CD14-positive monocyte (primary cell): ENCODE measurements around the gene PTCH2. TPM values are rescaled to one million over a fixed set of nuclear protein-coding genes. Genes with fewer than 3 reads are reported as not detected.

Source experiments
- DNase-seq, 3 donors: peaks; one replicate each; pipeline ENCODE4 v3.0.0-alpha.2; 2011 to 2022
- H2AFZ ChIP-seq: 2 replicates; pipeline ENCODE4 v1.6.0; 2012; ENCODE audit warnings: mild to moderate bottlenecking, low read depth, low read length, inconsistent platforms; ENCODE audit not compliant: insufficient read depth, poor library complexity, severe bottlenecking
- H3K27ac ChIP-seq, 2 donors: 1 replicate in 1 of 2; 2 replicates in 1 of 2; pipeline ENCODE4 v1.5.1; 2012 to 2013; ENCODE audit warnings: low read length in 2 of 2, control low read depth in 1 of 2, inconsistent platforms in 1 of 2, low read depth in 1 of 2, mild to moderate bottlenecking in 1 of 2
- H3K27me3 ChIP-seq, 2 donors: one replicate each; pipeline versions ENCODE4 v1.6.0 to v1.6.1; 2011 to 2013; ENCODE audit warnings: low read length in 2 of 2; ENCODE audit not compliant: control insufficient read depth in 2 of 2, insufficient read depth in 2 of 2
- H3K36me3 ChIP-seq, 2 donors: replicated peaks in 1 of 2; 1 replicate in 1 of 2; 2 replicates in 1 of 2; pipeline versions ENCODE4 v1.5.1 to v1.6.1; 2012 to 2013; ENCODE audit warnings: low read length in 2 of 2, control low read depth in 1 of 2, inconsistent platforms in 1 of 2, mild to moderate bottlenecking in 1 of 2; ENCODE audit not compliant: insufficient read depth in 2 of 2, control insufficient read depth in 1 of 2
- H3K4me1 ChIP-seq, 2 donors: 1 replicate in 1 of 2; 2 replicates in 1 of 2; pipeline versions ENCODE4 v1.5.1 to v1.6.1; 2012 to 2013; ENCODE audit warnings: low read length in 2 of 2, control low read depth in 1 of 2, inconsistent platforms in 1 of 2, mild to moderate bottlenecking in 1 of 2, moderate library complexity in 1 of 2; ENCODE audit not compliant: insufficient read depth in 2 of 2, control insufficient read depth in 1 of 2
- H3K4me2 ChIP-seq: replicated peaks from 2 replicates; pipeline ENCODE3; 2012; ENCODE audit warnings: low read length, moderate library complexity, mild to moderate bottlenecking; ENCODE audit not compliant: poor library complexity, severe bottlenecking; ENCODE audit errors: extremely low read depth
- H3K4me3 ChIP-seq, 3 experiments: fragments of 200-600 bp in 1 of 3; sonication (generic) in 1 of 3; replicated peaks in 1 of 3; 1 replicate in 2 of 3; 2 replicates in 1 of 3; pipeline ENCODE4 v1.5.1; 2011 to 2013; ENCODE audit warnings: low read length in 3 of 3, mild to moderate bottlenecking in 3 of 3, control low read depth in 2 of 3, low read depth in 2 of 3, inconsistent platforms in 1 of 3, moderate library complexity in 1 of 3
- H3K79me2 ChIP-seq: 2 replicates; pipeline ENCODE4 v1.6.0; 2012; ENCODE audit warnings: mild to moderate bottlenecking, control low read depth, inconsistent platforms, low read length, moderate library complexity; ENCODE audit not compliant: insufficient read depth
- H3K9ac ChIP-seq: 2 replicates; pipeline ENCODE4 v1.6.0; 2017; ENCODE audit warnings: low read length, mild to moderate bottlenecking; ENCODE audit not compliant: insufficient read depth, poor library complexity, severe bottlenecking
- H3K9me3 ChIP-seq, 2 donors: replicated peaks in 1 of 2; 1 replicate in 1 of 2; 2 replicates in 1 of 2; pipeline versions ENCODE4 v1.5.1 to v1.6.1; 2012 to 2013; ENCODE audit warnings: low read length in 2 of 2, control low read depth in 1 of 2; ENCODE audit not compliant: control insufficient read depth in 1 of 2, insufficient read depth in 1 of 2
- H4K20me1 ChIP-seq: 2 replicates; pipeline ENCODE4 v1.6.0; 2012; ENCODE audit warnings: mild to moderate bottlenecking, low read length, control low read depth, moderate library complexity; ENCODE audit not compliant: insufficient read depth
- H3K27ac Mint-ChIP-seq, 7 donors: one replicate each; pipeline ENCODE4 v1.8.0; 2020; ENCODE audit warnings: mild to moderate bottlenecking in 7 of 7, mixed read lengths in 7 of 7, moderate library complexity in 6 of 7, inconsistent platforms in 2 of 7
- H3K27me3 Mint-ChIP-seq, 3 donors: one replicate each; pipeline ENCODE4 v1.8.0; 2021 to 2022; ENCODE audit warnings: low read depth in 3 of 3, mild to moderate bottlenecking in 3 of 3, mixed read lengths in 3 of 3, moderate library complexity in 3 of 3, inconsistent platforms in 1 of 3
- H3K36me3 Mint-ChIP-seq, 2 donors: one replicate each; pipeline ENCODE4 v1.8.0; 2020; ENCODE audit warnings: mixed read lengths in 2 of 2, inconsistent platforms in 1 of 2, mild to moderate bottlenecking in 1 of 2
- H3K4me1 Mint-ChIP-seq: one replicate; pipeline ENCODE4 v1.8.0; 2020; ENCODE audit warnings: mild to moderate bottlenecking, mixed read lengths
- H3K4me3 Mint-ChIP-seq, 2 donors: one replicate each; pipeline ENCODE4 v1.8.0; 2020; ENCODE audit warnings: mild to moderate bottlenecking in 2 of 2, mixed read lengths in 2 of 2, moderate library complexity in 1 of 2
- H3K9me3 Mint-ChIP-seq, 7 donors: one replicate each; pipeline ENCODE4 v1.8.0; 2020 to 2022; ENCODE audit warnings: mixed read lengths in 7 of 7, mild to moderate bottlenecking in 6 of 7, moderate library complexity in 6 of 7, inconsistent platforms in 2 of 7
- CTCF ChIP-seq: fragments of 200-600 bp; IDR thresholded peaks from one replicate; pipeline ENCODE4 v1.8.0; 2022; ENCODE audit warnings: antibody characterized with exemption, mild to moderate bottlenecking
- WGBS: methylation state at CpG from one replicate; pipeline ENCODE4 v1.1.5; 2013; ENCODE audit warnings: missing lambda C conversion rate; ENCODE audit not compliant: insufficient coverage; 5-methylcytosine and 5-hydroxymethylcytosine counted together
- intact Hi-C, 2 donors: fragments of 100-400 bp; cut with micrococcal nuclease; formaldehyde crosslinking; loops; one replicate each; pipeline versions ENCODE4 v1.15.0 to v1.15.1; 2023
- polyA plus RNA-seq, 3 donors: library from polyadenylated mRNA; depleted of rRNA in 1 of 3; unstranded in 2 of 3; stranded (reverse) in 1 of 3; fragments of 300-500 nt in 2 of 3; fragments of >200 nt in 1 of 3; fragmentation: Illumina TruSeq in 2 of 3; gene quantifications; 1 replicate in 2 of 3; 2 replicates in 1 of 3; pipeline ENCODE4 v1.2.3, GENCODE V29; 2012 to 2021

The PTCH2 gene
- polyA plus RNA-seq, 3 donors: 0.18 to 0.71 (median 0.22) TPM

- Mint-ChIP-seq H3K9me3 (peaks cover 0 to 5% (median 0%) of the 10 kb centered on the region in 7 donors), H3K4me3 (no peak overlapping the region), H3K36me3 (peaks cover 26 to 41% of the 10 kb centered on the region in 2 donors), H3K4me1 (no peaks in the 10 kb centered on the region), H3K27ac (peak overlapping the region in 1 of 7 donors; percentile 60), H3K27me3 (peaks cover 6 to 10% (median 7%) of the 10 kb centered on the region in 3 donors)
- no peaks in the 10 kb centered on the region for H3K4me1 ChIP-seq
- no peak for TF ChIP-seq CTCF
- peaks cover 0 to 4% of the 10 kb centered on the region in 2 donors for H3K27me3 ChIP-seq
- H2AFZ ChIP-seq: no peak overlapping the region
- H3K9me3 ChIP-seq: no peaks in the 10 kb centered on the region
- 96% methylated on average over 4 of the region's 7 CpGs for WGBS
- peaks cover 0 to 12% of the 10 kb centered on the region in 2 donors for H3K36me3 ChIP-seq
- no peak for DNase-seq
- no peak overlapping the region for H3K9ac ChIP-seq
- H4K20me1 ChIP-seq: no peaks in the 10 kb centered on the region
- intact Hi-C loops: no loop called here
- H3K79me2 ChIP-seq: no peaks in the 10 kb centered on the region
- H3K4me3 ChIP-seq: no peak overlapping the region
- H3K4me2 ChIP-seq: no peak overlapping the region
- no peak overlapping the region for H3K27ac ChIP-seq
Measured at GRCh38 chr1:44848456-44849181, 5.6 kb upstream of the PTCH2 start.

GRCh38 chr1:44847845-44848244, 4.8 kb upstream of the PTCH2 start:
- Mint-ChIP-seq H3K4me3 (no peak overlapping the region), H3K4me1 (peaks cover 2% of the 10 kb centered on the region), H3K9me3 (peaks cover 0 to 5% (median 0%) of the 10 kb centered on the region in 7 donors), H3K27ac (no peak overlapping the region), H3K27me3 (peaks cover 10 to 14% (median 13%) of the 10 kb centered on the region in 3 donors), H3K36me3 (peaks cover 22 to 36% of the 10 kb centered on the region in 2 donors)
- H2AFZ ChIP-seq: no peak overlapping the region
- no CpG with 5 or more reads among the region's 1 CpG for WGBS
- H3K79me2 ChIP-seq: no peaks in the 10 kb centered on the region
- H4K20me1 ChIP-seq: no peaks in the 10 kb centered on the region
- H3K4me1 ChIP-seq: peaks cover 6% of the 10 kb centered on the region in 2 donors
- no peak overlapping the region for H3K27ac ChIP-seq
- peaks cover 0 to 11% of the 10 kb centered on the region in 2 donors for H3K27me3 ChIP-seq
- no peak overlapping the region for H3K9ac ChIP-seq
- H3K36me3 ChIP-seq: peaks cover 0 to 9% of the 10 kb centered on the region in 2 donors
- H3K4me2 ChIP-seq: no peak overlapping the region
- no peak for DNase-seq
- H3K4me3 ChIP-seq: no peak overlapping the region
- intact Hi-C loops: no loop called here
- TF ChIP-seq CTCF: no peak
- H3K9me3 ChIP-seq: no peaks in the 10 kb centered on the region
